ENCODE data around the gene CIAO2B. TPM values are rescaled to one million over a fixed set of nuclear protein-coding genes. Genes with fewer than 3 reads are reported as not detected.
"Not testable (repeated sequence)": the region's sequence is repeated elsewhere in the genome, so short reads cannot be mapped to it uniquely, and the experiment has no call there.

Gene CIAO2B
- total and polyA plus RNA-seq, 9 donors, result 40.1 to 150 (median 66.7) TPM

DNA sequence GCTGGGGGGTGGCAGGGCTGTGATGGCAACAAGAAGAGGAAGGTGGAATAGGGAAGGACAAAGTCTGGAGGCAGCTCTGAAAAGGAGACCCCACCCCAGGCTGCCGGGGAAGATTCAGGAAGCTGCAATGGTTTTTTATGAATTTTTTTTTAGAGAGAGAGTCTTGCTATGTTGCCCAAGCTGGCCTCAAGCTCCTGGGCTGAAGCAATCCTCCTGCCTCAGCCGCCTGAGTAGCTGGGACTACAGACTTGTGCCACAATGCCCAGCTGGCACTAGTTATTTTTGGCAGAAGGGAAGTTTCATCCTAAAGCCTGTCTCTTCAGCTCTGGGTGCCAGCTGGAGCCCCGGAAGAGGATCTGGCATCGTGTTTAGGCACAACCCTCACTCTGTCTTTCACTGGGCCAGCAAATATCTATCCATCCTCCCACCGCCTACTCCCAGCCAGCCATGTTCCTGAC is 25.5 kb upstream of the CIAO2B start:
- no peak for TF ChIP-seq CTCF (IDR thresholded peaks at IDR 0.05)
- TF ChIP-seq POLR2A (IDR thresholded peaks at IDR 0.05), result no peak
- intact Hi-C loops (cut with DNase I), result loop anchor here in 1 of 4 donors (5.0 to 10.0 kb wide), 2 partner anchors 198 to 435 kb away; partner anchors contain the start of genes FBXL8, TPPP3 and TRADD
- DNase-seq, result no peak
- no peaks in the 10 kb centered on the region for H3K9me3 ChIP-seq
- 46 to 61% (median 60%) methylated on average over 5 of the region's 5 CpGs for WGBS, 3 donors
- no peaks in the 10 kb centered on the region for H3K4me1 ChIP-seq (ENCODE audit: insufficient read depth)
- no peak overlapping the region for H3K27ac ChIP-seq
- H3K4me3 ChIP-seq, result no peak overlapping the region
- H3K27me3 ChIP-seq, result no peaks in the 10 kb centered on the region
- no peaks in the 10 kb centered on the region for H3K36me3 ChIP-seq

GRCh38 chr16:66958857-66959703 is 24.9 kb upstream of the CIAO2B start:
- H3K27me3 ChIP-seq, result no peaks in the 10 kb centered on the region
- intact Hi-C loops (cut with DNase I), result no loop called here

DNA sequence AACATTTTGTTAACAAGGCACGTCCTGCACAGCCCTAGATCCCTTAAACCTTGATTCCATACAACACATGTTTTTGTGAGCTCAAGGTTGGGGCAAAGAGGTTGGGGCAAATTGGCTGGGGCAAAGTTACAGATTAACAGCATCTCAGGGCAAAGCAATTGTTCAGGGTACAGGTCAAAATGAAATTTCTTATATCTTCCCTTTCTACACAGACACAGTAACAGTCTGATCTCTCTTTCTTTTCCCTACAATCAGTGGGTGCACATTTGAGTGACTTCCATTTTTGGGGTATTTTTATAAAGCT is 21.9 kb upstream of the CIAO2B start:
- H3K4me3 ChIP-seq; H3K36me3 ChIP-seq; H3K9me3 ChIP-seq; DNase-seq; H3K4me1 ChIP-seq (ENCODE audit: insufficient read depth); intact Hi-C loops (cut with DNase I); H3K27ac ChIP-seq; H3K27me3 ChIP-seq: not testable (repeated sequence)
- WGBS, 3 donors, result 43 to 55% (median 53%) methylated on average over 1 of the region's 1 CpG

More at GRCh38 chr16:66958857-66959703, 24.9 kb upstream of the CIAO2B start:
- TF ChIP-seq POLR2A (IDR thresholded peaks at IDR 0.05) (no peak), CTCF (IDR thresholded peaks at IDR 0.05) (no peak), EP300 (IDR thresholded peaks at IDR 0.05) (no peak)
- Histone ChIP-seq H3K9me3 (no peaks in the 10 kb centered on the region), H3K4me3 (no peak overlapping the region), H3K27ac (no peak overlapping the region), H3K4me1 (ENCODE audit: insufficient read depth) (no peaks in the 10 kb centered on the region), H3K36me3 (no peaks in the 10 kb centered on the region)
- no peak for DNase-seq
- whole genome bisulfite sequencing, 3 donors, result 76 to 81% (median 76%) methylated on average over 7 of the region's 7 CpGs

- WGBS, 3 donors, result 22 to 44% (median 27%) methylated on average over 17 of the region's 17 CpGs
- intact Hi-C loops (cut with DNase I), result not testable (repeated sequence)
Observed at GRCh38 chr16:66955363-66956153, 21.4 kb upstream of the CIAO2B start.

DNA sequence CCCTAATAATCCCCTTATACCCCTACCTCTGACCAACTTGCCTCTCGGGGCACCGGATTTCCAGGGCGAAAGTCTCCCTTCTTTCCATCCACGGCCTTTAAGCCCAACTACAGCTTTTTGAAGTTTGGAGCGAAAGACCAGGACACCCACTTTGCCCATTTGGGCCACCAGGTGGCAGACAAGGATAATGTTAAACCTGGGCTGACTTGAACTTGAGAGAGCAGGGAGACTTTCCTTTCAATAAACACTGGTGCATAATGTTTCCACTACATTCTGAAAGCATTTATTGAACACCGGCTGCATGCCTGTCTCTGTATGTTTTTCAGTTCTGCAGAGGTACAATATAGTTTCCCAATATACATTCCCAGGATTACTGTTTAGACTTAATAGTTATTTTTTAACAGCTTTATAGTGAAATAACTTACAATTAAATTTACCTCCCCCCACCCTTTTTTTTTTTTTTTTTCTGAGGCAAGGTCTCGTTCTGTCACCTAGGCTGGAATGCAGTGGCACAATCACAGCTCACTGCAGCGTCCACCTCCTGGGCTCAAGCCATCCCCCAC is 20.0 kb upstream of the CIAO2B start:
- Histone ChIP-seq H3K27me3 (no peaks in the 10 kb centered on the region), H3K36me3 (no peaks in the 10 kb centered on the region), H3K4me3 (no peak overlapping the region), H3K4me1 (ENCODE audit: insufficient read depth) (no peaks in the 10 kb centered on the region), H3K27ac (no peak overlapping the region), H3K9me3 (no peaks in the 10 kb centered on the region)
- WGBS, 3 donors, result 18 to 28% (median 22%) methylated on average over 8 of the region's 8 CpGs
- DNase-seq, result peak; percentile 73 to 87 (median 82)
- no peak for TF ChIP-seq EP300 (IDR thresholded peaks at IDR 0.05)
- no peak for TF ChIP-seq POLR2A (IDR thresholded peaks at IDR 0.05)
- TF ChIP-seq CTCF (IDR thresholded peaks at IDR 0.05), result peak; percentile 66 to 79 (median 68)
- intact Hi-C loops (cut with DNase I), result loop anchor here in 1 of 4 donors (5.0 kb wide), 1 partner anchor 203 kb away; the partner anchor contains the start of genes FBXL8 and TRADD

More at GRCh38 chr16:66955363-66956153, 21.4 kb upstream of the CIAO2B start:
- not testable (repeated sequence) for DNase-seq; H3K36me3 ChIP-seq; H3K4me3 ChIP-seq; H3K9me3 ChIP-seq; H3K4me1 ChIP-seq (ENCODE audit: insufficient read depth); H3K27me3 ChIP-seq
- peak overlapping the region in 1 of 2 donors; percentile 24 for H3K27ac ChIP-seq

All from ovary (tissue), 9 donors.